Fibroblast of lung (primary cell): Measurements from ENCODE around the gene SALL2. TPM values are rescaled to one million over a fixed set of nuclear protein-coding genes. Genes with fewer than 3 reads are reported as not detected.
A peak's percentile ranks its signal among the peaks of the same experiment; 100 is the strongest.

Source experiments
- DNase-seq, 2 donors: peaks; one replicate each; pipeline versions ENCODE4 v3.0.0 to v3.0.0-alpha.2; 2010; ENCODE audit warnings: low read depth in 2 of 2
- H2AFZ ChIP-seq: 2 replicates; pipeline ENCODE4 v1.5.1; 2012; ENCODE audit warnings: low read length, control low read depth, inconsistent platforms
- H3K27ac ChIP-seq: 2 replicates; pipeline ENCODE4 v1.5.1; 2011; ENCODE audit warnings: low read length, control low read depth; ENCODE audit not compliant: insufficient read depth
- H3K27me3 ChIP-seq: 2 replicates; pipeline ENCODE4 v1.5.1; 2011; ENCODE audit warnings: mild to moderate bottlenecking, low read length; ENCODE audit not compliant: control insufficient read depth, insufficient read depth
- H3K36me3 ChIP-seq: 2 replicates; pipeline ENCODE4 v1.5.1; 2011; ENCODE audit warnings: low read length; ENCODE audit not compliant: control insufficient read depth, insufficient read depth
- H3K4me1 ChIP-seq: 2 replicates; pipeline ENCODE4 v1.5.1; 2011; ENCODE audit warnings: low read length; ENCODE audit not compliant: control insufficient read depth, insufficient read depth; ENCODE audit errors: extremely low read depth
- H3K4me2 ChIP-seq: 2 replicates; pipeline ENCODE4 v1.5.1; 2011; ENCODE audit warnings: low read length, control low read depth; ENCODE audit not compliant: insufficient read depth; ENCODE audit errors: extremely low read depth
- H3K4me3 ChIP-seq, 4 experiments: fragments of 200-600 bp in 1 of 4; sonication (generic) in 1 of 4; replicated peaks in 1 of 4; 2 replicates each; pipeline ENCODE4 v1.5.1; 2011 to 2016; ENCODE audit warnings: low read length in 4 of 4, low read depth in 3 of 4, mild to moderate bottlenecking in 3 of 4, control low read depth in 2 of 4, inconsistent platforms in 1 of 4, mixed read lengths in 1 of 4; ENCODE audit not compliant: insufficient read depth in 1 of 4; ENCODE audit errors: control extremely low read depth in 1 of 4
- H3K79me2 ChIP-seq: 2 replicates; pipeline ENCODE4 v1.5.1; 2012; ENCODE audit warnings: mild to moderate bottlenecking, low read length, inconsistent platforms; ENCODE audit not compliant: control insufficient read depth, insufficient read depth
- H3K9ac ChIP-seq: 2 replicates; pipeline ENCODE4 v1.5.1; 2011; ENCODE audit warnings: mild to moderate bottlenecking, low read length, control low read depth; ENCODE audit not compliant: insufficient read depth
- H3K9me3 ChIP-seq: 2 replicates; pipeline ENCODE4 v1.5.1; 2012; ENCODE audit warnings: low read depth, low read length; ENCODE audit not compliant: control insufficient read depth, insufficient read depth
- H4K20me1 ChIP-seq: 2 replicates; pipeline ENCODE4 v1.5.1; 2011; ENCODE audit warnings: low read length; ENCODE audit not compliant: control insufficient read depth, insufficient read depth; ENCODE audit errors: extremely low read depth
- EZH2 ChIP-seq: IDR thresholded peaks from 2 replicates; pipeline ENCODE4 v1.5.1; 2012; ENCODE audit warnings: low read length, control low read depth, mild to moderate bottlenecking; ENCODE audit errors: missing control alignments
- polyA plus RNA-seq, 2 donors: library from polyadenylated mRNA; depleted of rRNA in 1 of 2; stranded (reverse) in 1 of 2; unstranded in 1 of 2; fragments of >200 nt; gene quantifications; 2 replicates each; pipeline ENCODE4 v1.2.1, GENCODE V29; 2011 to 2012; ENCODE audit warnings: missing spikeins in 1 of 2
- total RNA-seq: library from RNA; depleted of rRNA; stranded (reverse); fragments of >200 nt; gene quantifications from 2 replicates; pipeline ENCODE4 v1.2.1, GENCODE V29; 2014
- TF ChIP-seq, protein P1 (sequence below), 2 donors: IDR thresholded peaks in 1 of 2; conservative IDR thresholded peaks in 1 of 2; 1 replicate in 1 of 2; 2 replicates in 1 of 2; pipeline ENCODE4 v1.5.1; 2011 to 2012; ENCODE audit warnings: low read length in 2 of 2, control low read depth in 1 of 2, inconsistent platforms in 1 of 2, low read depth in 1 of 2, mild to moderate bottlenecking in 1 of 2

Gene SALL2
- total and polyA plus RNA-seq, 2 donors (not counting 1 experiment from before 2014, with no cell fraction given): 3.5 to 3.9 TPM

DNA sequence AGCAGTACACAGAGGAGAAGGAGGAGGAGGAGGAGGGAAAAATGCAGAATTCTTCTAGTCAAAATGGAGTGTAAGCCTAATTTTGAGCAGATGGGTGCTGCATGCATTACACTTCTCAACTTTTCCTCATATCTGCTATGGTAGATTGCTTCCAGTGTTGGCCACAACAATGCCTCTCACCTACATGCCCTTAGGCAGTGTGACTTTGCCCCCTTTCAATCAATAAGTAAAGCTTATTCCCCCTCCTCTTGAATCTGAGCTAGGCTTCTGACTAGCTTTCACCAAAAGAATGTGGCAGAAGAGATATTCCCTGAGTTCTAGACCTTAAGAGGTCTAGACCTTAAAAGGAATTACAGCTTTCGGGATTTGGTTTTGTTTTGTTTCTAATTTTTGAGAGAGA, 11.8 kb downstream of the SALL2 start:
- no peak for DNase-seq
- H3K27me3 ChIP-seq: no peaks in the 10 kb centered on the region
- no peaks in the 10 kb centered on the region for H3K36me3 ChIP-seq
- no peak overlapping the region for H3K4me2 ChIP-seq
- H4K20me1 ChIP-seq: no peaks in the 10 kb centered on the region
- H3K9me3 ChIP-seq: no peaks in the 10 kb centered on the region
- no peak overlapping the region for H3K9ac ChIP-seq
- peaks cover 2% of the 10 kb centered on the region for H3K4me1 ChIP-seq
- peaks cover 17% of the 10 kb centered on the region for H3K79me2 ChIP-seq
- H3K4me3 ChIP-seq: no peak overlapping the region
- TF ChIP-seq, protein P1, sequence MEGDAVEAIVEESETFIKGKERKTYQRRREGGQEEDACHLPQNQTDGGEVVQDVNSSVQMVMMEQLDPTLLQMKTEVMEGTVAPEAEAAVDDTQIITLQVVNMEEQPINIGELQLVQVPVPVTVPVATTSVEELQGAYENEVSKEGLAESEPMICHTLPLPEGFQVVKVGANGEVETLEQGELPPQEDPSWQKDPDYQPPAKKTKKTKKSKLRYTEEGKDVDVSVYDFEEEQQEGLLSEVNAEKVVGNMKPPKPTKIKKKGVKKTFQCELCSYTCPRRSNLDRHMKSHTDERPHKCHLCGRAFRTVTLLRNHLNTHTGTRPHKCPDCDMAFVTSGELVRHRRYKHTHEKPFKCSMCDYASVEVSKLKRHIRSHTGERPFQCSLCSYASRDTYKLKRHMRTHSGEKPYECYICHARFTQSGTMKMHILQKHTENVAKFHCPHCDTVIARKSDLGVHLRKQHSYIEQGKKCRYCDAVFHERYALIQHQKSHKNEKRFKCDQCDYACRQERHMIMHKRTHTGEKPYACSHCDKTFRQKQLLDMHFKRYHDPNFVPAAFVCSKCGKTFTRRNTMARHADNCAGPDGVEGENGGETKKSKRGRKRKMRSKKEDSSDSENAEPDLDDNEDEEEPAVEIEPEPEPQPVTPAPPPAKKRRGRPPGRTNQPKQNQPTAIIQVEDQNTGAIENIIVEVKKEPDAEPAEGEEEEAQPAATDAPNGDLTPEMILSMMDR (conservative IDR thresholded peaks at IDR 0.05 in 1 of 2, IDR thresholded peaks at IDR 0.05 in 1 of 2; ENCODE audit: low read depth in 1 of 2, low read length in 2 of 2): no peak
- no peak for TF ChIP-seq EZH2
- H2AFZ ChIP-seq: no peak overlapping the region
- no peak overlapping the region for H3K27ac ChIP-seq

DNA sequence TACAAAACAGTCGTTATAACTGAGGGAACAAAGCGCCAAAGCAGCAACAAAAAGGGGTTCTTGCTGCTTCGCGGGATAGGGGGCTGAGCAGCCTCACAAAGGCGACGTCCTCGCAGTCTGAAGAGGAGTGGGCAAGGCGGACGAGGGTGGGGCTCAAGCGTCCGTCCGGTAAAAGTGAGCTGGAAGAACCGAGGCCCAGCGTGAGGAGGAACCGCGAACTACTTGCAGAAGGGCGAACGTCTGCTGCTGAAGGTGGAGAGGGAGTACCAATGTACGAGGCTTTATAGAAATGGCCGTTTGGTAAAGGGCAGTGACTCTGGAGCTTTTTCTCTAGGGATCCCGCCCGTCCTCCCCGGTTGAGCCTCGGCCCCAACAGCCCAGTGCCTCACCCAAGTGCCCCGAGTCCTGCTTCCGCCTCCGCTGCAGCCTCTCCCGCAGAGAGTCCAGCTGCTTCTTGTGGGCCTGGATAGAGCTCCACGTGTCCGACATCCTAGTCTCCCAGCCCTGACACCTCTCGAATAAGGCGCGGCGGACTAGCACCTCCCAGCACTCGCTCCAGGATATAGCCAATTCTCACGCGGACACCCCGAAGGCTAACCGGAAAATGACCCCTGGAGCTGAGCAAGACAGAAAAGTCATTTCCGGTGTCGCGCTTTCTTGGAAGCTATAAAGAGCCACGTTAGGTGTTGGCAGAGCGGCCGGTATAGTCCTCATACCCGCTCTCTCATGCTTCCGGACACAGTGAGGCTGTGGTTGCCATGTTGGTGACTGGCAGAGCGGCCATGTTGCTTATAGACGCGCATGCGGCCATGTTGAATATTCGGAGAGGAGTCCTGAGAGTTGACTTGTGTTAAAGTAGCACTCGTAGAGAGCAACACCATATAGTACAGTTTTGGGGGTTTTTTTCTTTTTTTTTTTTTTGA, 15.2 kb downstream of the SALL2 start, which contains the start of gene METTL3:
TSS of gene METTL3 (minus strand) at position 606 of the 923 bp plus-strand sequence. CDS start at position 489, 117 bp downstream.
- peak within 1 kb of the TSS; percentile 91 to 100 (median 95) for H3K4me3 ChIP-seq
- H3K79me2 ChIP-seq: peaks cover 43% of the 10 kb centered on the region

More for the DNA sequence above, 15.2 kb downstream of the SALL2 start, which contains the start of gene METTL3:
- peak; percentile 99 for DNase-seq
- Histone ChIP-seq H2AFZ (peak within 1 kb of the TSS; percentile 94), H3K4me2 (peak within 1 kb of the TSS; percentile 99), H4K20me1 (no peaks in the 10 kb centered on the region), H3K4me1 (peaks cover 2% of the 10 kb centered on the region), H3K9ac (peak within 1 kb of the TSS; percentile 76), H3K9me3 (no peaks in the 10 kb centered on the region), H3K27ac (peak within 1 kb of the TSS; percentile 96), H3K27me3 (no peaks in the 10 kb centered on the region), H3K36me3 (peaks cover 3% of the 10 kb centered on the region)
- TF ChIP-seq, protein P1 (conservative IDR thresholded peaks at IDR 0.05 in 1 of 2, IDR thresholded peaks at IDR 0.05 in 1 of 2; ENCODE audit: low read depth in 1 of 2, low read length in 2 of 2): no peak
- TF ChIP-seq EZH2: no peak
